GM21528 (cell line): ENCODE results near the gene TRIM17.

Experiments
- ATAC-seq: cut with Tn5 transposase; IDR thresholded peaks from one replicate; pipeline ENCODE4 v1.9.1; 2021; ENCODE audit warnings: mild to moderate bottlenecking, moderate library complexity; ENCODE audit not compliant: unreplicated experiment, low FRiP score

The TRIM17 gene

DNA sequence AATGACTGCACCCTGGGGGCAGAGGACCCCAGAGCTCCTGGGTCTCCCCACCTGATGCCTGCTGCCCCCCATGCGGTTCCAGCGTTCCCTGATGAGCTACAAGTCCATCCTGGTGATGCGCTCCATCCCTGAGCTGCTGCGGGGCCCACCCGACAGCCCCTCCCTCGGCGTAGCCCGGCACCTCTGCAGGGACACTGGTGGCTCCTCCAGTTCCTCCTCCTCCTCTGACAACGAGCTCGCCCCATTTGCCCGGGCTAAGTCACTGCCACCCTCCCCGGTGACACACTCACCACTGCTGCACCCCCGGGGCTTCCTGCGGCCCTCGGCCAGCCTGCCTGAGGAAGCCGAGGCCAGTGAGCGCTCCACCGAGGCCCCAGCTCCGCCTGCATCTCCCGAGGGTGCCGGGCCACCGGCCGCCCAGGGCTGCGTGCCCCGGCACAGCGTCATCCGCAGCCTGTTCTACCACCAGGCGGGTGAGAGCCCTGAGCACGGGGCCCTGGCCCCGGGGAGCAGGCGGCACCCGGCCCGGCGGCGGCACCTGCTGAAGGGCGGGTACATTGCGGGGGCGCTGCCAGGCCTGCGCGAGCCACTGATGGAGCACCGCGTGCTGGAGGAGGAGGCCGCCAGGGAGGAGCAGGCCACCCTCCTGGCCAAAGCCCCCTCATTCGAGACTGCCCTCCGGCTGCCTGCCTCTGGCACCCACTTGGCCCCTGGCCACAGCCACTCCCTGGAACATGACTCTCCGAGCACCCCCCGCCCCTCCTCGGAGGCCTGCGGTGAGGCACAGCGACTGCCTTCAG lies 45.5 kb downstream of the TRIM17 start:
- ATAC-seq: no peak

DNA sequence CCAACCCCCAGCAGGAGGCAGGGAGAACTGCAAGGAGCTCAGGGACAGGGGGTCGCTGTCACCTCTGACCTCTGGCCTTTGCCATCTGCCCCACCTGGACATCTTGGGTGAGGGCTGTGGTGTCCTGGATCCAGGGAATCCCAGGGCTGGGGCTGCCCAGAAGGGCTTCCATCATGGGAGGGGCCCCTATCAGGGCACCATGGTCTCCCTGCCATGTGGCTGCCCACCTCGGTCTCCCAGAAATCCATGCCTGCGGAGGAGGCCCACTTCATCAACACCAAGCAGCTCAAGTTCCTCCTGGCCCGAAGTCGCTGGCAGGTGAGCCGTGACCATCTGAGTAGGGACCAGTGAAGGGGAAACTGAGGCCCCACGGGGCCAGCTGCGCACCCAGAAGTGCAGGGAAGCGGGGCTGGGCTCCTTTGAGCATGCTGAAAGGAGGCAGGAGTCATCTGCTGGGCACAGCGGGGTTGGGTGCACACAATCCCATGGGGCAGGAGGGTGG lies 46.2 kb downstream of the TRIM17 start:
- ATAC-seq: no peak

- ATAC-seq: no peak
Measured at GRCh38 chr1:228369608-228370438, 46.8 kb downstream of the TRIM17 start.

GRCh38 chr1:228368801-228369607 lies 47.7 kb downstream of the TRIM17 start:
- no peak for ATAC-seq

GRCh38 chr1:228367798-228368791 lies 48.6 kb downstream of the TRIM17 start:
- no peak for ATAC-seq

- ATAC-seq: no peak
Measured at GRCh38 chr1:228366866-228367741, 49.6 kb downstream of the TRIM17 start.

DNA sequence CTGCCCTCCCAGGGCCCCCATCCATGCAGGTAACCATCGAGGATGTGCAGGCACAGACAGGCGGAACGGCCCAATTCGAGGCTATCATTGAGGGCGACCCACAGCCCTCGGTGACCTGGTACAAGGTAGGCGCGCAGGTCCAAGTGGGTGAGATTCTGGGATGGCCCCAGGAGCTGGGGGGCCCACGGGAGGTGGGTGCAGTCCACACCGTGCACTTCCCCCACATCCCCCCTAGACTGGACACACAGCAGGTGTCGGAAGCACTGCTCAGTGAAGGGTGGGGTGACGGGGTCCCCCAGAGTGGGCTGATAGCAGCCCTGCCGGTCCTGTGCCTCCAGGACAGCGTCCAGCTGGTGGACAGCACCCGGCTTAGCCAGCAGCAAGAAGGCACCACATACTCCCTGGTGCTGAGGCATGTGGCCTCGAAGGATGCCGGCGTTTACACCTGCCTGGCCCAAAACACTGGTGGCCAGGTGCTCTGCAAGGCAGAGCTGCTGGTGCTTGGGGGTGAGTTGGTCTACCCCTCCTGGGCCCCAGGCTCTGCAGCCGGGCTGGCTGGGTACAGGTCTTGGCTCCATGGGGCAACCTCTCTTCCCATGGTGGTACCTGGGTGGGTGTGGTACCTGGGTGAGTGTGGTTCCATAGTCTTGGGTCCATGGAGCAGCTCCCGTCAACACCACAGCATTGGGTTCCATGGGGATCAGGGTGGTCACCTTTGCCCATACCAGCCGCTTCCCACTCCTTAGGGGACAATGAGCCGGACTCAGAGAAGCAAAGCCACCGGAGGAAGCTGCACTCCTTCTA lies 50.4 kb downstream of the TRIM17 start:
- ATAC-seq: no peak

DNA sequence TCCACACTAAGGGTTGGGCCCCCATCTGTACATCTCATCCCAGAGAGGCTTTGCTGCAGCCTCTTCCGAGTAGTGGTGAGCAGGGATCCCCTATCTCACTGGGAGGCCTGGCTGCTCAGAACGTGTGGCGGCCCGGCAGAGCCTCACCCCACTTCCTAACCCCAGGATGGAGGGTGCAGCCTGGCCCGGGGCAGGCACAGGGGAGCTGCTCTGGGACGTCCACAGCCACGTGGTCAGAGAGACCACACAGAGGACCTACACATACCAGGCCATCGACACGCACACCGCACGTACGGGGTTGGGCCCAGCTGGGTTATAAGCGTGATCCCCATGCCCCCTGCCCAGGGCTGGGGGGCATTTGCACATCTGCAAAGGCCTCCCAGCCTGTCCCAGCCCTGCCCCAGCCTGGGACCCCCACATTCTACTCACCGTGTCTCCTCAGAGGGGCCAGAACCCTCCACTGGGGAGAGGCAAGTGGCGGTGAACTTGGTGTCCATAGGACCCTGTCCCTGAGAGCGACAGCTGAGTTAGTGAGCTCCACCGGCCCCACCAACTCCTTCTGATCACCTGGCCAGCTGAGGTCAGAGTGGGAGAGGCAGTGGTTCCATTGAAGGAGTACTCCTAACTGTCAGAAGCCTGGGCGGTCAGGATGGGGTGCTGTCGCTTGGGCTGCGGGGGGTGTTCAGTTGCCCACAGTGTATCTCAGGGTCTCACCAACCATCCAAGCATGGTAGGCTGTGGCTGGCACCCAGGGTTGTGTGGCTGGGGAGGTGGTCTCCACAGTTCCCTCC lies 51.2 kb downstream of the TRIM17 start:
- no peak for ATAC-seq

GRCh38 chr1:228364706-228365213 lies 51.9 kb downstream of the TRIM17 start:
- ATAC-seq: no peak

DNA sequence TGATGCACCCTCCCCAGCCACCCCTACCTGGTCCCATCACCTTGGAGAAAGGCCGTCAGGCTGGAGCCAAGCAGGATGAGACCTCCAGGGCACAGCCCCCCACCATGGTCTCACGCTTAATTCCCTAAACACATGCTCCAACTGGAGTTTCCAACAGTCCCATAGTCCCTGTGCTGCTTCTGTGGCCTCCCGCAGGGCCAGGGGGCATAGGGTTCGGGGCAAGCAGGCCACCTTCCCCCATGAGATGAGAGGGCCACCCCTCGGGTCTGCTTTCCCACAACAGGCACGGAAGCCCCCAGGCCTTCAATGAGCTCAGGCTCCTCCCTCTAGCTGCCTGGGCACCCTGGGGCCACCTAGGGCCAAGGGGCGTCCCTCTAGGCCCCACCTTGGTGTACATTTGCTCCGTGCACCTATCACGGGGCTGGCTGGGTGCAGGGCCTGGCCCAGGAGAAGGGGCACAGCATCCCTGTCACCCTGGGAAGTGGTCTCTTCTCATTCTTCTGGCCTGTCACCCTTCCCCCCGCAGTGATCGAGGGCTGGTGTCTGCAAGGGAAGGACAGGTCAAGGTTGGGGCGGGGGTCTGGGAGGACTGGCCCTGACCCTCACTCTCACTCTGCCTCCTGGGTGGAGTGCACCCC lies 52.5 kb downstream of the TRIM17 start:
- ATAC-seq: no peak

- ATAC-seq: no peak
Measured at GRCh38 chr1:228363686-228364067, 53.0 kb downstream of the TRIM17 start.

- ATAC-seq: no peak
Measured at GRCh38 chr1:228362884-228363450, 53.7 kb downstream of the TRIM17 start.

DNA sequence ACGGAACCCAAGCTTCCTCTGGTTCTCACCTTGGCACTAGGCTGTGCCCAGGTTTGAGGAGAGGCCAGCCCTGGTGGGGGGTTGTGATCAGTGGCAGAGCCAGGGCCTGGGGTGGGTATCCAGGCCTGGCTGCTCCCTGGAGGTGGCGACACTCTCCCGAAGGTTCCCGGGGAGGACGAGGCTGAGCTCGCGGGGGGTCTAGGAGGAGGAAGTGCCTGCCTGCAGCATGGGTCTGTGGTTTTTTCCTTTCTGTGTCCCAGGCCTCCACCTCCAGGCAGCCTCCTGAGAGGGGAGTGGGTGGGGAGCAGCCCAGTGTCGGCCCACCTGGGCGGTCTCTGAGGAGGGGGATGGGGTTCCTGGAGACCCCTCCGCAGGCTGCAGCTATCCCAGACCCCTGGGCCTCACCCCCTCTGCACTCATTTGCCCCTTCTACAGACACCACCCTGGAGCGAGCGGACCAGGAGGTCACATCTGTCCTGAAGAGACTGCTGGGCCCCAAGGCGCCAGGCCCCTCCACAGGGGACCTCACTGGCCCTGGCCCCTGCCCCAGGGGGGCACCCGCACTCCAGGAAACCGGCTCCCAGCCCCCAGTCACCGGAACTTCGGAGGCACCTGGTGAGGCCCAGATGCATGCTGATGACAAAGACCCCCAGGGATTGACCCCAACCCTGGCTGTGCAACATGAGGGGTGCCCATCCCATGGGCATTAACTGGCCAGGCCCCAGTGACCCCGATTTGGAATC lies 54.3 kb downstream of the TRIM17 start:
- ATAC-seq: no peak

DNA sequence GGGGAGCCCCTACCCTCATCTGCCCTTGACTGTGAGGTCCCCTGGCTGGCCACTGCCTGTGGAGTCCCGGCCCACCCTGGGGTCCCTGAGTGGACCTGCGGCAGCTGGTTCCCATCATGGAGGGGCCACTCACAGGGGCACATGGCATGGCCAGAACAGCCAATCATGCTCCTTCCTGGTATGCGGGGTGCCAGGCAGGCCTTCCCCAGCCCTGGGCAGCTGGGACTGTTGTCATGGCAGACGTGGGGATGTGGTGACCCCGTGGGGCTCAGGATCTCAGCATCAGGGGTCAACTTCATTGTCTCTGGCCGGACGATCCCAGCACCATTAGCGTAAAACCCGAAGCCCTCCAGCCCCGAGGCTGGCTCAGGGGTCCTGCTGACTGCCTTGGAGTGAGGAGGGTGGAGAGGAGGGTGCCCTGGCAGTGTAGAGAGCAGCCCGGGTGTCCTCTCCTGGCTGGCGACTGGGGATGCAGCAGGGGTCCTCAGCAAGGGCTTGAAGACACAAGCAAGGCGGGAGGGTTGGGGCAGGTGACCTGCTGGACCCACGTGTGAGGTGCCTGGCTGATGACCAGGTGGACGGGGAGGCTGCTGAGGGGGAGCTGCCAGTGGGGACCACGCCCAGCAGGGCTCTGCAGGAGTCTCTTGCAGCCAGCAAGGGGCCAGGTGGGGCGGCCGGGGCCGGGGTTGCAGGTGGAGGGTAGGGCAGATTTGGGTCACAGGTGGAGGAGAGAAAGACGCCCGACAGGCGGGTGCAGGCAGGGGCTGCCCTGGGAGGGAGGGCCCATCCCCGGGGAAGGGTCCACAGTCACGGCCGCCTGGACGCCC lies 55.1 kb downstream of the TRIM17 start:
- ATAC-seq: no peak
